Astrocyte of the cerebellum (primary cell): ENCODE results near the gene MRPL44.

Experiments used
- DNase-seq: peaks from one replicate; pipeline ENCODE4 v3.0.0-alpha.2; 2011; ENCODE audit warnings: low read depth
- H3K4me3 ChIP-seq: 2 replicates; pipeline ENCODE4 v1.5.1; 2011; ENCODE audit warnings: mild to moderate bottlenecking, low read depth, low read length, moderate library complexity
- CTCF ChIP-seq: IDR thresholded peaks from 2 replicates; pipeline ENCODE4 v1.5.1; 2012; ENCODE audit warnings: low read length, low read depth, moderate library complexity, mild to moderate bottlenecking; ENCODE audit errors: missing control alignments
- in situ Hi-C: cut with HindIII; loops from 2 replicates; pipeline ENCODE4 v1.10.0; 2017; ENCODE audit warnings: low sequenced_read_pairs

The MRPL44 gene

GRCh38 chr2:223969856-223970255 lies 12.6 kb downstream of the MRPL44 start:
- in situ Hi-C loops = no loop called here
- H3K4me3 ChIP-seq = no peak overlapping the region
- DNase-seq = no peak
- TF ChIP-seq CTCF = no peak

- peak; percentile 80 for TF ChIP-seq CTCF
- in situ Hi-C loops = no loop called here
- H3K4me3 ChIP-seq = no peak overlapping the region
- peak; percentile 56 for DNase-seq
These were observed 13.3 kb downstream of the MRPL44 start for GRCh38 chr2:223970343-223971128.

GRCh38 chr2:223971731-223972130 lies 14.5 kb downstream of the MRPL44 start:
- TF ChIP-seq CTCF = no peak
- in situ Hi-C loops = no loop called here
- DNase-seq = no peak
- H3K4me3 ChIP-seq = no peak overlapping the region

GRCh38 chr2:223972656-223973102 lies 15.4 kb downstream of the MRPL44 start:
- in situ Hi-C loops = no loop called here
- DNase-seq = no peak
- no peak overlapping the region for H3K4me3 ChIP-seq
- TF ChIP-seq CTCF = no peak

GRCh38 chr2:223973606-223974005 lies 16.3 kb downstream of the MRPL44 start:
- DNase-seq = no peak
- in situ Hi-C loops = no loop called here
- TF ChIP-seq CTCF = no peak
- no peak overlapping the region for H3K4me3 ChIP-seq

- H3K4me3 ChIP-seq = no peak overlapping the region
- in situ Hi-C loops = loop anchor here (25.0 kb wide), 1 partner anchor 311 kb away; no protein-coding TSS in a partner anchor
- peak; percentile 91 for DNase-seq
- TF ChIP-seq CTCF = no peak
These were observed 19.5 kb downstream of the MRPL44 start for GRCh38 chr2:223976635-223977226.
